Ishikawa (cell line): Measurements from ENCODE around the gene MTMR2.

ENCODE experiments used
- CEBPB ChIP-seq: IDR thresholded peaks from 2 replicates; pipeline ENCODE4 v1.6.1; 2012
- CREB1 ChIP-seq: IDR thresholded peaks from 2 replicates; pipeline ENCODE4 v1.6.1; 2012; ENCODE audit warnings: low read depth
- EGR1 ChIP-seq: IDR thresholded peaks from 2 replicates; pipeline ENCODE4 v1.6.1; 2012
- EP300 ChIP-seq: IDR thresholded peaks from 2 replicates; pipeline ENCODE4 v1.6.1; 2012; ENCODE audit warnings: borderline replicate concordance
- FOXM1 ChIP-seq: IDR thresholded peaks from 2 replicates; pipeline ENCODE4 v1.6.1; 2012; ENCODE audit warnings: low read depth, borderline replicate concordance
- MAX ChIP-seq: IDR thresholded peaks from 2 replicates; pipeline ENCODE4 v1.6.1; 2012
- NFIC ChIP-seq: IDR thresholded peaks from 2 replicates; pipeline ENCODE4 v1.6.1; 2012
- RAD21 ChIP-seq: IDR thresholded peaks from 2 replicates; pipeline ENCODE4 v1.6.1; 2012; ENCODE audit warnings: low read depth
- REST ChIP-seq: IDR thresholded peaks from 2 replicates; pipeline ENCODE4 v1.6.1; 2012; ENCODE audit warnings: low read depth, mild to moderate bottlenecking
- TAF1 ChIP-seq: IDR thresholded peaks from 2 replicates; pipeline ENCODE4 v1.6.1; 2012; ENCODE audit warnings: low read depth, mild to moderate bottlenecking
- TCF12 ChIP-seq: IDR thresholded peaks from 2 replicates; pipeline ENCODE4 v1.6.1; 2012; ENCODE audit warnings: low read depth
- TEAD4 ChIP-seq: IDR thresholded peaks from 2 replicates; pipeline ENCODE4 v1.6.1; 2012
- USF1 ChIP-seq: IDR thresholded peaks from 2 replicates; pipeline ENCODE4 v1.6.1; 2012
- YY1 ChIP-seq: IDR thresholded peaks from 2 replicates; pipeline ENCODE4 v1.6.1; 2012; ENCODE audit warnings: low read depth
- ZBTB7A ChIP-seq: IDR thresholded peaks from 2 replicates; pipeline ENCODE4 v1.6.1; 2012; ENCODE audit warnings: low read depth

MTMR2 gene

GRCh38 chr11:95933594-95933993 lies 9.7 kb upstream of the MTMR2 start:
- TF ChIP-seq TAF1 (no peak), MAX (no peak), CREB1 (no peak), USF1 (no peak), TEAD4 (no peak), EP300 (no peak)

GRCh38 chr11:95931916-95932315 lies 8.0 kb upstream of the MTMR2 start:
- no peak for TF ChIP-seq TAF1

GRCh38 chr11:95930948-95931347 lies 7.0 kb upstream of the MTMR2 start:
- TF ChIP-seq ZBTB7A = no peak
- no peak for TF ChIP-seq REST
- TF ChIP-seq TAF1 = no peak
- no peak for TF ChIP-seq FOXM1
- TF ChIP-seq TCF12 = no peak
- no peak for TF ChIP-seq NFIC
- TF ChIP-seq CREB1 = no peak
- TF ChIP-seq CEBPB = no peak
- TF ChIP-seq EP300 = no peak
- no peak for TF ChIP-seq RAD21
- no peak for TF ChIP-seq EGR1
- TF ChIP-seq MAX = no peak
- TF ChIP-seq USF1 = no peak
- TF ChIP-seq TEAD4 = no peak
- TF ChIP-seq YY1 = no peak

GRCh38 chr11:95926726-95927125 lies 2.8 kb upstream of the MTMR2 start:
- TF ChIP-seq TAF1 (no peak), TCF12 (no peak), FOXM1 (no peak), MAX (no peak), RAD21 (no peak), YY1 (no peak)

GRCh38 chr11:95925011-95925410 lies 1.1 kb upstream of the MTMR2 start:
- TF ChIP-seq FOXM1 = no peak
- no peak for TF ChIP-seq TCF12
- TF ChIP-seq CEBPB = no peak
- no peak for TF ChIP-seq TAF1
- no peak for TF ChIP-seq NFIC
- no peak for TF ChIP-seq CREB1
- no peak for TF ChIP-seq RAD21
- no peak for TF ChIP-seq REST
- no peak for TF ChIP-seq USF1
- TF ChIP-seq EGR1 = no peak
- no peak for TF ChIP-seq EP300
- TF ChIP-seq MAX = no peak
- no peak for TF ChIP-seq YY1
- TF ChIP-seq TEAD4 = no peak
- no peak for TF ChIP-seq ZBTB7A

- TF ChIP-seq FOXM1 = no peak
- TF ChIP-seq CREB1 = no peak
- no peak for TF ChIP-seq REST
- TF ChIP-seq YY1 = no peak
- no peak for TF ChIP-seq CEBPB
- no peak for TF ChIP-seq USF1
These were observed 480 bp upstream of the MTMR2 start for GRCh38 chr11:95924414-95924760.
